ENCODE data around the gene ADGRA1.

DNA sequence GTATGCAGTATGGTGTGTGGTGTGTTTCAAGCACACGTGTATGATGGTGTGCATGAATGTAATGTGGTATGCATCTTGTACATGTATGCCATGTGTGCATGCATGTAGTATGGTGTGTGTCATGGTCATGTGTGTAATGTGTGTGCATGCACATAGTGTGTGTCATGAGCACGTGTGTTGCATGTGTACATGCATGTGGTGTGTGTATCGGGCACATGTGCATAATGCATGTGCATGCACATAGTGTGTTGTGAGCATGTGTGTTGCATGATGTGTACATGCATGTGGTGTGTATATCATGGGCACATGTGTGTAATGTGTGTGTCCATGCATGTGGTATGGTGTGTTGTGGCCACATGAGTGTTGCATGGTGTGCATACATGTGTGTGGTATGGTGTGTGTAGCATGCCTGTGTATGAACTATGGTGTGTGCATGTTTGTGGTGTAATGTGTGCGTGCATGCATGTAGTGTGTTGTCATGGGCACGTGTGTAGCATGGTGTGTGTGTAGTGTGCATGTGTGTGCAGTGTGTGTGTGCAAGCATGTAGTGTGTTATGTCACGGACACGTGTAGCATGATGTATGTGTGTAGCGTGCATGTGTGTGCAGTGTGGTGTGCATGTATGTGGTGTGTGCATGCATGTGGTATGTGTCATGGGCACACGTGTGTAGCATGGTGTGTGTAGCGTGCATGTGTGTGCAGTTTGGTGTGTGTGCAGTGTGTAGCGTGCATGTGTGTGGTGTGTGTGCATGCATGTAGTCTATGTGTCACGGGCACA is 89.8 kb downstream of the ADGRA1 start:
- TF ChIP-seq, protein P1, sequence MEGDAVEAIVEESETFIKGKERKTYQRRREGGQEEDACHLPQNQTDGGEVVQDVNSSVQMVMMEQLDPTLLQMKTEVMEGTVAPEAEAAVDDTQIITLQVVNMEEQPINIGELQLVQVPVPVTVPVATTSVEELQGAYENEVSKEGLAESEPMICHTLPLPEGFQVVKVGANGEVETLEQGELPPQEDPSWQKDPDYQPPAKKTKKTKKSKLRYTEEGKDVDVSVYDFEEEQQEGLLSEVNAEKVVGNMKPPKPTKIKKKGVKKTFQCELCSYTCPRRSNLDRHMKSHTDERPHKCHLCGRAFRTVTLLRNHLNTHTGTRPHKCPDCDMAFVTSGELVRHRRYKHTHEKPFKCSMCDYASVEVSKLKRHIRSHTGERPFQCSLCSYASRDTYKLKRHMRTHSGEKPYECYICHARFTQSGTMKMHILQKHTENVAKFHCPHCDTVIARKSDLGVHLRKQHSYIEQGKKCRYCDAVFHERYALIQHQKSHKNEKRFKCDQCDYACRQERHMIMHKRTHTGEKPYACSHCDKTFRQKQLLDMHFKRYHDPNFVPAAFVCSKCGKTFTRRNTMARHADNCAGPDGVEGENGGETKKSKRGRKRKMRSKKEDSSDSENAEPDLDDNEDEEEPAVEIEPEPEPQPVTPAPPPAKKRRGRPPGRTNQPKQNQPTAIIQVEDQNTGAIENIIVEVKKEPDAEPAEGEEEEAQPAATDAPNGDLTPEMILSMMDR (IDR thresholded peaks at IDR 0.05), result no peak
- TF ChIP-seq POLR2AphosphoS5 (IDR thresholded peaks at IDR 0.05), result no peak

Data from sigmoid colon (tissue), 4 donors.